ENCODE data around the gene CCDC178.

Gene CCDC178

GRCh38 chr18:33040213-33040612 lies 400.3 kb downstream of the CCDC178 start:
- Histone ChIP-seq H3K79me1 (ENCODE audit: low read length) (no peaks in the 10 kb centered on the region), H3K36me3 (ENCODE audit: control insufficient read depth in 1 of 2, insufficient read depth in 2 of 2, low read length in 2 of 2) (no peaks in the 10 kb centered on the region), H4K12ac (ENCODE audit: low read depth, low read length) (no peak overlapping the region), H3K18ac (ENCODE audit: low read length) (no peak overlapping the region), H2BK12ac (ENCODE audit: low read length) (no peak overlapping the region), H3K4me1 (ENCODE audit: control insufficient read depth in 1 of 2, insufficient read depth in 2 of 2, low read length in 2 of 2) (no peaks in the 10 kb centered on the region), H3K79me2 (ENCODE audit: control insufficient read depth, insufficient read depth, low read length, poor library complexity) (no peaks in the 10 kb centered on the region), H3K9ac (ENCODE audit: low read length) (no peak overlapping the region), H3K4ac (ENCODE audit: low read depth, low read length) (no peak overlapping the region), H4K91ac (ENCODE audit: low read depth, low read length) (no peak overlapping the region), H4K8ac (ENCODE audit: low read depth, low read length) (no peak overlapping the region), H3K4me3 (ENCODE audit: low read depth, low read length) (no peak overlapping the region), H3K23ac (ENCODE audit: low read length) (no peak overlapping the region), H2AFZ (ENCODE audit: insufficient read depth, low read length, poor library complexity) (no peak overlapping the region), H3K4me2 (ENCODE audit: low read length) (no peak overlapping the region), H2BK5ac (ENCODE audit: low read depth, low read length, poor library complexity) (no peak overlapping the region), H3K27me3 (ENCODE audit: insufficient read depth, low read length) (no peaks in the 10 kb centered on the region), H3K14ac (ENCODE audit: low read length) (no peak overlapping the region), H3K27ac (ENCODE audit: low read depth, low read length) (no peak overlapping the region), H2AK5ac (ENCODE audit: low read length) (no peak overlapping the region), H2BK120ac (ENCODE audit: insufficient read depth, low read length, poor library complexity) (no peak overlapping the region), H3K9me3 (ENCODE audit: insufficient read depth, low read depth, low read length) (no peaks in the 10 kb centered on the region)
- no peak for DNase-seq

DNA sequence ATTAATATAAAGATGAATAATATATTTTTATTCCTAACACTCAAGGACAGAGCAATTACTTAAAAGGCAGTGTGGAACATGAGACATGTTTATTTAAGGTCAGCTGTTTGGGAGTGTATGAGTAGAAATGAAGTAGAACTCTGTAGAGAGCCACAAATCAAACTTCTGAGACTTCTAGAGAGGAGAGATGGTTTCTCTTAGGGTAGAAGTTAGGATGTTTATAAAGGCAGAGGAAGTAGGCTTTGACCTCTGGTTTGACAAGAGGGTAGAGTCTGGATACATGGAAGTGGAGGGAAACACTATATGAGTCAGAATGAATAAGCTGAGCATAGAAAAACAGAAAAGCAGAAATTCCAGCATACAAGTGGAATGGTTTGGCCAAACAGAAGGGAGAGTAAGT lies 405.6 kb downstream of the CCDC178 start:
- no peaks in the 10 kb centered on the region for H3K79me2 ChIP-seq (ENCODE audit: control insufficient read depth, insufficient read depth, low read length, poor library complexity)
- H3K79me1 ChIP-seq (ENCODE audit: low read length): no peaks in the 10 kb centered on the region
- no peak overlapping the region for H3K4me2 ChIP-seq (ENCODE audit: low read length)
- no peaks in the 10 kb centered on the region for H3K9me3 ChIP-seq (ENCODE audit: insufficient read depth, low read depth, low read length)
- no peak overlapping the region for H2BK5ac ChIP-seq (ENCODE audit: low read depth, low read length, poor library complexity)
- H2BK120ac ChIP-seq (ENCODE audit: insufficient read depth, low read length, poor library complexity): no peak overlapping the region
- H3K4me1 ChIP-seq (ENCODE audit: control insufficient read depth in 1 of 2, insufficient read depth in 2 of 2, low read length in 2 of 2): no peaks in the 10 kb centered on the region
- no peak overlapping the region for H4K8ac ChIP-seq (ENCODE audit: low read depth, low read length)
- no peak overlapping the region for H3K23ac ChIP-seq (ENCODE audit: low read length)
- no peak overlapping the region for H2BK12ac ChIP-seq (ENCODE audit: low read length)
- H3K9ac ChIP-seq (ENCODE audit: low read length): no peak overlapping the region
- H3K4me3 ChIP-seq (ENCODE audit: low read depth, low read length): no peak overlapping the region
- H4K12ac ChIP-seq (ENCODE audit: low read depth, low read length): no peak overlapping the region
- H3K27ac ChIP-seq (ENCODE audit: low read depth, low read length): no peak overlapping the region
- DNase-seq: no peak
- H2AFZ ChIP-seq (ENCODE audit: insufficient read depth, low read length, poor library complexity): no peak overlapping the region
- no peak overlapping the region for H3K18ac ChIP-seq (ENCODE audit: low read length)
- no peak overlapping the region for H4K91ac ChIP-seq (ENCODE audit: low read depth, low read length)
- no peaks in the 10 kb centered on the region for H3K27me3 ChIP-seq (ENCODE audit: insufficient read depth, low read length)
- H3K4ac ChIP-seq (ENCODE audit: low read depth, low read length): no peak overlapping the region
- no peaks in the 10 kb centered on the region for H3K36me3 ChIP-seq (ENCODE audit: control insufficient read depth in 1 of 2, insufficient read depth in 2 of 2, low read length in 2 of 2)
- no peak overlapping the region for H3K14ac ChIP-seq (ENCODE audit: low read length)
- no peak overlapping the region for H2AK5ac ChIP-seq (ENCODE audit: low read length)

DNA sequence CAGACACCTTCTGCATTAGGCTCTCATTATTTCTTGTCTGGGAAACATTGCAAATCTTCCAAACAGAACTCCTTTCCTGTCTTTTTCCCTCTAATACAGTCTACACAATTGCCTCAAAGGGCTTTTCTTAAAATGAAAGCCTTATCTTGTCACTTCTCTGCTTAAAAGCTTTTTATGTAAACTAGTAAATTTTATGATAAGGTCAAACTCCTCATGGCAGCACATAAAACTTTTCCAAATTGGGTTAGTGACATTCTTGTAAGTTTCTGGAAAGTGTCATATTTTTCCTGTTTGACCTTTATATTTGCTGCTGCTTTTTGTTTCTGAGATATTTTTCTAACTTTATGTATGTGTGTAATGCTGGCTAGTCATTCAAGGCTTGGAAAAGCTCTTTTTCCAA lies 406.3 kb downstream of the CCDC178 start:
- H2BK5ac ChIP-seq (ENCODE audit: low read depth, low read length, poor library complexity): no peak overlapping the region
- no peak overlapping the region for H3K4me2 ChIP-seq (ENCODE audit: low read length)
- no peak overlapping the region for H3K4me3 ChIP-seq (ENCODE audit: low read depth, low read length)
- no peak overlapping the region for H2AFZ ChIP-seq (ENCODE audit: insufficient read depth, low read length, poor library complexity)
- no peak overlapping the region for H3K18ac ChIP-seq (ENCODE audit: low read length)
- H3K79me1 ChIP-seq (ENCODE audit: low read length): no peaks in the 10 kb centered on the region
- no peak overlapping the region for H3K27ac ChIP-seq (ENCODE audit: low read depth, low read length)
- no peaks in the 10 kb centered on the region for H3K79me2 ChIP-seq (ENCODE audit: control insufficient read depth, insufficient read depth, low read length, poor library complexity)
- no peak overlapping the region for H2BK12ac ChIP-seq (ENCODE audit: low read length)
- H3K27me3 ChIP-seq (ENCODE audit: insufficient read depth, low read length): no peaks in the 10 kb centered on the region
- no peak overlapping the region for H2BK120ac ChIP-seq (ENCODE audit: insufficient read depth, low read length, poor library complexity)
- H4K12ac ChIP-seq (ENCODE audit: low read depth, low read length): no peak overlapping the region
- H3K23ac ChIP-seq (ENCODE audit: low read length): no peak overlapping the region
- no peak for DNase-seq
- H3K9ac ChIP-seq (ENCODE audit: low read length): no peak overlapping the region
- no peak overlapping the region for H4K91ac ChIP-seq (ENCODE audit: low read depth, low read length)
- no peak overlapping the region for H3K14ac ChIP-seq (ENCODE audit: low read length)
- H3K4ac ChIP-seq (ENCODE audit: low read depth, low read length): no peak overlapping the region
- no peaks in the 10 kb centered on the region for H3K9me3 ChIP-seq (ENCODE audit: insufficient read depth, low read depth, low read length)
- H2AK5ac ChIP-seq (ENCODE audit: low read length): no peak overlapping the region
- H3K36me3 ChIP-seq (ENCODE audit: control insufficient read depth in 1 of 2, insufficient read depth in 2 of 2, low read length in 2 of 2): no peaks in the 10 kb centered on the region
- no peak overlapping the region for H4K8ac ChIP-seq (ENCODE audit: low read depth, low read length)
- no peaks in the 10 kb centered on the region for H3K4me1 ChIP-seq (ENCODE audit: control insufficient read depth in 1 of 2, insufficient read depth in 2 of 2, low read length in 2 of 2)

GRCh38 chr18:33022370-33022769 lies 418.2 kb downstream of the CCDC178 start:
- H4K12ac ChIP-seq (ENCODE audit: low read depth, low read length): no peak overlapping the region
- no peaks in the 10 kb centered on the region for H3K9me3 ChIP-seq (ENCODE audit: insufficient read depth, low read depth, low read length)
- H3K4ac ChIP-seq (ENCODE audit: low read depth, low read length): no peak overlapping the region
- H3K27ac ChIP-seq (ENCODE audit: low read depth, low read length): no peak overlapping the region
- no peak overlapping the region for H2BK5ac ChIP-seq (ENCODE audit: low read depth, low read length, poor library complexity)
- H2BK12ac ChIP-seq (ENCODE audit: low read length): no peak overlapping the region
- DNase-seq: no peak
- H3K9ac ChIP-seq (ENCODE audit: low read length): no peak overlapping the region
- H3K4me3 ChIP-seq (ENCODE audit: low read depth, low read length): no peak overlapping the region
- H2AFZ ChIP-seq (ENCODE audit: insufficient read depth, low read length, poor library complexity): no peak overlapping the region
- no peak overlapping the region for H4K8ac ChIP-seq (ENCODE audit: low read depth, low read length)
- no peak overlapping the region for H3K23ac ChIP-seq (ENCODE audit: low read length)
- H3K18ac ChIP-seq (ENCODE audit: low read length): no peak overlapping the region
- H2BK120ac ChIP-seq (ENCODE audit: insufficient read depth, low read length, poor library complexity): no peak overlapping the region
- no peak overlapping the region for H3K14ac ChIP-seq (ENCODE audit: low read length)
- H3K79me2 ChIP-seq (ENCODE audit: control insufficient read depth, insufficient read depth, low read length, poor library complexity): no peaks in the 10 kb centered on the region
- H3K4me2 ChIP-seq (ENCODE audit: low read length): no peak overlapping the region
- H4K91ac ChIP-seq (ENCODE audit: low read depth, low read length): no peak overlapping the region
- H3K79me1 ChIP-seq (ENCODE audit: low read length): no peaks in the 10 kb centered on the region
- H3K27me3 ChIP-seq (ENCODE audit: insufficient read depth, low read length): no peaks in the 10 kb centered on the region
- no peaks in the 10 kb centered on the region for H3K4me1 ChIP-seq (ENCODE audit: control insufficient read depth in 1 of 2, insufficient read depth in 2 of 2, low read length in 2 of 2)
- no peaks in the 10 kb centered on the region for H3K36me3 ChIP-seq (ENCODE audit: control insufficient read depth in 1 of 2, insufficient read depth in 2 of 2, low read length in 2 of 2)
- no peak overlapping the region for H2AK5ac ChIP-seq (ENCODE audit: low read length)

DNA sequence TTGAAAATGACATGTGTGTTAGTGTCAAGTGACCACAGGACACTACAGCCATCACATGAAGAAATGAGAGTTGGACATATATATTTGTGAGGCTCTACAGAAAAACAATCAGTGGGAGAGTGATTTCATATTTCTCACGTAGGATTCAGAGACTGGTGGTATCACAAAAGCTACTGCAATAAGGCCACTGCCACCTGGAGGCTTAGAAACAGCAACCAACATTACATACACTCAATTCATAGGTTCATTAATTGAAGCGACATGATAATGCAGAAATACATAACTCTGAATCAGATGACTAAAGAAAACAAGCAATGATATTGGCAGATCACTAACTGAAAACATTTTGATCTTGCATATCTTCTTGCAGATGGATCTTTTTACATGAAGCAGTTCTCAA lies 419.6 kb downstream of the CCDC178 start:
- H4K8ac ChIP-seq (ENCODE audit: low read depth, low read length): no peak overlapping the region
- no peak overlapping the region for H3K4ac ChIP-seq (ENCODE audit: low read depth, low read length)
- no peak for DNase-seq
- no peak overlapping the region for H2BK120ac ChIP-seq (ENCODE audit: insufficient read depth, low read length, poor library complexity)
- H3K4me1 ChIP-seq (ENCODE audit: control insufficient read depth in 1 of 2, insufficient read depth in 2 of 2, low read length in 2 of 2): no peaks in the 10 kb centered on the region
- H3K4me3 ChIP-seq (ENCODE audit: low read depth, low read length): no peak overlapping the region
- H3K14ac ChIP-seq (ENCODE audit: low read length): no peak overlapping the region
- no peak overlapping the region for H2AK5ac ChIP-seq (ENCODE audit: low read length)
- no peak overlapping the region for H4K12ac ChIP-seq (ENCODE audit: low read depth, low read length)
- H2BK12ac ChIP-seq (ENCODE audit: low read length): no peak overlapping the region
- H3K27ac ChIP-seq (ENCODE audit: low read depth, low read length): no peak overlapping the region
- no peak overlapping the region for H2AFZ ChIP-seq (ENCODE audit: insufficient read depth, low read length, poor library complexity)
- H3K4me2 ChIP-seq (ENCODE audit: low read length): no peak overlapping the region
- no peaks in the 10 kb centered on the region for H3K9me3 ChIP-seq (ENCODE audit: insufficient read depth, low read depth, low read length)
- H3K27me3 ChIP-seq (ENCODE audit: insufficient read depth, low read length): no peaks in the 10 kb centered on the region
- no CpG with 5 or more reads among the region's 2 CpGs for WGBS (ENCODE audit: extremely low coverage, insufficient coverage, insufficient read length)
- no peak overlapping the region for H3K23ac ChIP-seq (ENCODE audit: low read length)
- H4K91ac ChIP-seq (ENCODE audit: low read depth, low read length): no peak overlapping the region
- no peaks in the 10 kb centered on the region for H3K79me1 ChIP-seq (ENCODE audit: low read length)
- no peaks in the 10 kb centered on the region for H3K79me2 ChIP-seq (ENCODE audit: control insufficient read depth, insufficient read depth, low read length, poor library complexity)
- no peak overlapping the region for H3K9ac ChIP-seq (ENCODE audit: low read length)
- H3K36me3 ChIP-seq (ENCODE audit: control insufficient read depth in 1 of 2, insufficient read depth in 2 of 2, low read length in 2 of 2): no peaks in the 10 kb centered on the region
- H3K18ac ChIP-seq (ENCODE audit: low read length): no peak overlapping the region
- no peak overlapping the region for H2BK5ac ChIP-seq (ENCODE audit: low read depth, low read length, poor library complexity)
